UCSD-AML1 (cell line): ENCODE measurements around the gene MSTO1.
"Not testable (repeated sequence)": the region's sequence is repeated elsewhere in the genome, so short reads cannot be mapped to it uniquely, and the experiment has no call there.

Experiments used
- DNase-seq: peaks from one replicate; lab custom pipeline; 2025; ENCODE audit not compliant: unreplicated experiment; lab: John Stamatoyannopoulos, UW

The MSTO1 gene

GRCh38 chr1:155613226-155613625, 3.2 kb downstream of the MSTO1 start:
- not testable (repeated sequence) for DNase-seq

DNA sequence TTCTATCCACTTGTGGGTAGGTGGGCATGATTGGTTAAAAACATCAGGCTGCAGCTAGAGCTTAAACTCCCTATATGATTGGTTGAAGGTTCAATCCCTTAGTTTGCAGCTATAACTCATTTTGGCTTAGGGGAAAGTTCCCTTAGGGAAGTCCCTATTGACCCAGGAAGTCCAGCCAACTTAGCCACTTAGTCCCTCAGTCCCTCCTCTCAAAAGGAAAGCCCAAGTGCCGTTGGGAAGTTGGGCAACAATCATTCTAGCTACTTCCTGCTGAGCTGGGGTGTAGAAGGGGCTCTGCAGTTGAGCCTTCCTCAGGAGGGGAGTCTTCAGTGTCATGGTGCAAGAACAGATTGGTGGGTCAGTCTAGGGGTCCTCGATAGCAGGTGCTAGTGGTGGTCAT, 12.2 kb downstream of the MSTO1 start:
- DNase-seq = no peak

DNA sequence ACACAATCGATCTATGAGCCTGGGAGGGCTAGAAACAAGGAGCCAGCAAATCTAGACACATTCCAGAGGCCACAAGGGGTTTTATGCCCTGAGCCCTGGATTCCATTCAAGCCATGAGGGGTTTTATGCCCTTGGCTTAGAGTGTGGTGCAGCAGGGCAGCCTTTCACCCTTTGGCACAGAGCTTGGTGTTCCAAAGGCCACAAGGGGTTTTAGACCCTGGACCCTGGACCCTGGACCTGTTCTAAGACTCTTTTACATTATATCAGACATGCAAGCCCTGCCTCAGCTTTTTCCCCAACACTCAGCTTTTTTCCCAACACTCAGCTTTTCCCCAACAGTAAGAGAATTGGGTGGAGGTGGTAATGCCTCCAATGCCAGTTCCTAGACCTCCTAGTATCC, 13.3 kb downstream of the MSTO1 start:
- DNase-seq = no peak

- not testable (repeated sequence) for DNase-seq
Measured at GRCh38 chr1:155626428-155626827, 16.4 kb downstream of the MSTO1 start.

DNA sequence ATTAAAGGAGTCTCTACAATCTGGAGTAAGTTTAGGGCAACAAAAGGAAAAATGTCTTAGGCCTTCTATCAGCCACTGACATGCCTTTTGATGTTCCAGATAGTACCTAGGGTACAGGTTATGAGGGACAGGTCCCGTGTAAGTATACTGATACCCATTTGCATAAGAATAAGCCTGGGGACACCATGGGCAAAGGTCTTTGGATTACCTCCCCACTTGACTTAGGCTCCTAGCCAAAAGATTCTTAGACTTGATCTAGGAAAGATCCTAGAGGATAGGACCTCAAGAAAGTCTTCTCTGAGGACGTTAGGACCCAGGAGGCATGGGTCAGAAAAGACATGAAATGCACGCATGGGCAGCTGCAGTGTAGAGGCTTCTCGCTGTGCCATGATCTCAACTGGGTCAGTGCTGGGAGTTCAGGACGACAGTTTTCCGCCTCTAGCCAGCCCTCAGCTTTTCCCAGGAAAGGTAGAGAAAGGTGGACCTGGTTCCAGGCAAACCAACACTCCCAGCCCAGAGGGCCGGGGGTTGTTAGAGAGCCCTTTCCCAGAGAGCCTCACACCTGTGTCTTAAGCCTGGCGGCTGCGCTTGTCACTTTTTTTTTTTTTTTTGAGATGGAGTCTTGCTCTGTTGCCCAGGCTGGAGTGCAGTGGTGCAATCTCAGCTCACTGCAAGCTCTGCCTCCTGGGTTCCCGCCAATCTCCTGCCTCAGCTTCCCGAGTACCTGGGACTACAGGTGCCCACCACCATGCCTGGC, 26.6 kb downstream of the MSTO1 start:
- no peak for DNase-seq

- DNase-seq = no peak
Measured at GRCh38 chr1:155640367-155640766, 30.3 kb downstream of the MSTO1 start.

DNA sequence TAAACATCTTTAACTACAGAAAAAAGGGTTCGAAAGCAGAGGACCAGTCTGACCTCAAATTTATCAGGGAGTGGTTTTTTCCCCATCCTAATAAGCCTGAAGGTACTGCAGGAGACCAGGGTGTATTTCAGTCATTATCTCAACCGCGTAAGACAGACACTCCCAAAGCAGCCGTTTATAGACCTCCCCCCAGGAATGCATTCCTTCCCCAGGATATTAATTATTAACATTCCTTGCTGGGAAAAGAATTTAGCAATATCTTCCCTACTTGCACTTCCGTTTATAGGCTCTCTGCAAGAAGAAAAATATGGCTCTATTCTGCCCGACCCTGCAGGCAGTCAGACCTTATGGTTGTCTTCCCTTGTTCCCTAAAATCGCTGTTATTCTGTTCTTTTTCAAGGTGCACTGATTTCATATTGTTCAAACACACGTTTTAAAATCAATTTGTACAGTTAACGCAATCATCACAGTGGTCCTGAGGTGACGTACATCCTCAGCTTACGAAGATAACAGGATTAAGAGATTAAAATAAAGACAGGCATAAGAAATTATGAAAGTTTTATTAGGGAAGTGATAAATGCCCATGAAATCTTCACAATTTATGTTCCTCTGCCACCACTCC, 32.7 kb downstream of the MSTO1 start:
- not testable (repeated sequence) for DNase-seq

GRCh38 chr1:155643230-155643629, 33.2 kb downstream of the MSTO1 start:
- no peak for DNase-seq

DNA sequence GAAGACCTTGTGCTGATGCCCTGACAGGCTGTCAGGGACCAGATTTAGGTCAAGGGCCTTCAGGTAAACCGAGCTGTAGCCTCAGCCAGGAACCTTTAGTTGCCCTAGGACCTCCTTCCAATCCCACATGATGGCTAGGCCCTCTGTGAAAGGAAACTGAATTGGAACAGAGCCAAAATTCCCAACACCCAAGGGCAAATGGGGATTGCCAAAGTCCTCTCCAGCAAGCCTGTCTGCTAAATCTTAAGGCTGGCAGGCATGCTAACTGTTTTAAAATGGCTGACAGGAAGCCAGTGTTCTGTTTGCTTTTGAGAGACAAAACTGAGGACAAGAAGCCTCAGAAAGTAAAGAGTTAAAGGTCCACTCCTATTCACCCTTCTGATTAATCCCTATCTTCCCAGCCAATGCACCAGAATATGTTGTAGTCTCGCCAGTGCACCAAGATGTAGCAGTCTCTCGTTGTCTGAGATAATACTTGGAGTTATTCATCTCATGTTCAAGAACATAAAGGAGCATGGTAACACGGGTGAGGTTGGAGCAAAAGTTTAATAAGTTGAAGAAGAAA, 35.1 kb downstream of the MSTO1 start:
- no peak for DNase-seq

DNA sequence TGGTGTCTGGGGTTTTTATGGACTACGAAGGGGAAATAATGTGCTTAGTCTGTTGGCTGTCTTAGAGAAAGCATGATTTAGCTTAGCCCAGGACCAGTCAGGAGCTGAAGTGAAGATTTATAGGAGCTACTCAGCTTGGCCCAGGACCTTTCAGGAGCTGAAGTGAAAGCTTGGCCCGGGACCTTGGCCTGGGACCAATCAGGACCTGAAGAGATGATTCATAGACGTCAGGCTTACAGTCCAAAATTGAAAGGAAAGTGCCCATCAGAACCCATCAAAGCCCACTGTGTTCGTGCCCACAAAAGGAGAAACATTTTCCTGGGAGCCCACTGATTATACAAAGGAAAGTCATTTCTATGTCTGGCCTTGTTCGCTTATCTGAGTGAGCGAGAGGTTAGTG, 35.6 kb downstream of the MSTO1 start:
- no peak for DNase-seq

DNA sequence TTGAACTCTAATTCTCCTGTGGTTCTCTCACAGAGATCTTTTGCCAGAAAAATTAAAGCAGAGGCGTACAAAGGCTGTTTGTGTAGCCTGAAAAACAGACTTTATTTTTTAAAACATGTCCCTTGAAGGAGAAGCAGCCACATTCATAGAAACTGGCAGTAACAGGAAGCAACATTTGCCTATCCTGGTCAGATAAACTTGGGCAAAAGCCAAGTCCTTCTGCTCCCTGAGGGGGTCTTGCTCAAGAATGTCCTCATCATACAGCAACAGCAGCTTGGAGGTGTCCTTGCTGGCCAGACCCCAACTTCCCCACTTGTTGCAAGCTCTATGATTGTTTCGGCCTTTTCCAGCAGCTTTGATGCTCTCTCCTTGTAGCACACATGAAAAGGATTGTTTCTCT, 36.3 kb downstream of the MSTO1 start:
- no peak for DNase-seq

- no peak for DNase-seq
Measured at GRCh38 chr1:155648207-155649147, 38.5 kb downstream of the MSTO1 start.

DNA sequence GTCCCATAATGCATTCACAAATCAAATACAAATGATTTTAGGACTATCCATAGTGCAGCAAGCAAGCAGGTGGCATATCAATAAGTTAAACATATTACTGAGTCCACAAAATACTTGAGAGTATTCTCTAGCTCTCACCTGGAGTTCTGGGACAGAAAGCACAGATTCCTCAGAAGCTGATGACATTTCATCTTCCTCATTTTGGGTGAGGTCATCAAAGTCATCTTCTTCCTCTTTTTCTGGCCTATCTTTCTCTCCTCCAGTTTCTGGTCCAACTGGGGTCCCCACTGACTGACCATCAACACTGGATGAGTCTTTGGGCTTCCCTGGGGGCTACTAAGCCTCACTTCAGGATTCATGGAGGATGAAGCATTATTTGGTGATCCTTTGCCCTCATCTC, 39.7 kb downstream of the MSTO1 start:
- no peak for DNase-seq

DNA sequence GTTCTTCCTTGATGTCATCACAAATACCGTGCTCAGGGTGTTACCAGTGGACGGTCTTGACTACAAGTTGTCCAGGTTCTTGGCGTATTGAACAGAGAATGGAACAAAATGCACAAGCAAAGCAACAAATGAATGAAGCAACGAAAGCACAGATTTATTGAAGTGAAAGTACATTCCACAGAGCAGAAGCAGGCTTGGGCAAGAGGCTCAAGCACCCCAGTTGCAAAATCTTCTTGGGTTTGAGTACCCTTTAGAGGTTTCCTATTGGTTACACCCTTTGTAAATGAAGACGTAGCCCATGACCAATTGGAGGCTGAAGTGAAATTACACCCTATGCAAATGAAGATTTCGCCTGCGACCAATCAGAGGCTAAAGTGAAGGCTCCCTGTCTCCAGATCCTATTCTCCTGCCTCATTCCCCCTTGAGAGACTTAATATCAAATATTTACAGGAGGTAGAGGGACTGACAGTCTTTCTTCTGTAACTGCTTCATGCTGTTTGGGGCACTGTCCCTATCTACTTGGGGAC, 40.3 kb downstream of the MSTO1 start:
- DNase-seq = no peak

GRCh38 chr1:155651861-155652661, 42.0 kb downstream of the MSTO1 start:
- no peak for DNase-seq

DNA sequence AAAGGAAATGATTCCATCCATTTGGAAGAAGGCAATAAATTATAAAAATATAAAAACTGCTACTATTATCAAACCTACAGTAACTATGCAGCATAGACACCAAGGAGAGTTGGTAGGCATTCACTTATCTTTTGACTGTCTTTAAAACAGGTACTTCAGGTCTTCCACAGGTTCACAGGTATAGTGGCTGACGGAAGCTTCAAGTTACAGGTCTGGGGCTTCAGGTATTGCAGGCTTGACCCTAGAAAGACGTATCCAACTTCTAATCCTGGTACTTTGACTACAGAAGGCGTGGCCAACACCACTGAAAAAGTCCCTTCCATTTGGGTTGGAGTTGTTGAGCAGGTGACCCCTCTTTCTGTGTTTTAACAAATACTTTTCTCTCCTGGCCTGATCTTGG, 42.9 kb downstream of the MSTO1 start:
- no peak for DNase-seq

DNA sequence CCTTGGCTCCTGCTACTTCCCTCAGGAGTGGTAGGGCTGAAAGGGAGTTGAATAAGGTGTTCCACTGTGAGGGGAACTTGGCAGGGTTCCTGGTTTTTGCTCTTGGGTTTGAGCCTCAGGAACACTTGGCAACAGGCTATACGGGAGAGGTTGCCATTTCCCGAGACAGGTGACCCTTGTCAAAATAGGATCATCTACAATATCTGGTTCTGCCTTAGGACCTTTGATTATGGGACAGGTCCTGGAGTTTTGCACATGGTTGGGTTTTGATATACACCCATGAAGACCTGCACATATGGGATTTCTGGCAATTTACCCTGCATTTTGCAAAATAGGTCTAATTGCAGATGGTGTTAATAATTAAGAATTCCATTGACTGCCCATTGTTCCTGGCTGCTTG, 47.4 kb downstream of the MSTO1 start:
- DNase-seq = no peak

DNA sequence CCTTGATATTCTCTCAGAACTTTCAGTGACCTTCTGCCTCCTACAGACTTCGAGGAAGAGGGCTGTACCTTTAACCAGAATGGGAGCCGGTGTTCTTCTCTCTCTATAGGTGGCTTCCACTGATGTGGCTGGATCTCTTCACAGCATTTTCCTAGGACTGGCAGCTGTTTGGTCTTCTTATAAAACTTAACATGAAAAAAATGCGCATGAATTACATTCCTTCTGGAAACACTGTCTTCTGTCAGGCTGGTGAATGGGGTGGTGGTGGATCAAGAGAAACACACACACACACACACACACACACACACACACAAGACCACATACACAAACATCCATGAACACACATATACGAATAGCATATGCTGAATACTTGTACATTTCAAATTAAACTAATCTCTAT, 51.2 kb downstream of the MSTO1 start:
- DNase-seq = not testable (repeated sequence)
